ENCODE measurements around the gene HNF1A. TPM values are rescaled to one million over a fixed set of nuclear protein-coding genes. Genes with fewer than 3 reads are reported as not detected.

HNF1A gene
- total and polyA plus RNA-seq, 2 of the 13 experiments (the other 11 are each of a cell fraction or from before 2014, with no cell fraction given) = 13.4 to 34.7 TPM

DNA sequence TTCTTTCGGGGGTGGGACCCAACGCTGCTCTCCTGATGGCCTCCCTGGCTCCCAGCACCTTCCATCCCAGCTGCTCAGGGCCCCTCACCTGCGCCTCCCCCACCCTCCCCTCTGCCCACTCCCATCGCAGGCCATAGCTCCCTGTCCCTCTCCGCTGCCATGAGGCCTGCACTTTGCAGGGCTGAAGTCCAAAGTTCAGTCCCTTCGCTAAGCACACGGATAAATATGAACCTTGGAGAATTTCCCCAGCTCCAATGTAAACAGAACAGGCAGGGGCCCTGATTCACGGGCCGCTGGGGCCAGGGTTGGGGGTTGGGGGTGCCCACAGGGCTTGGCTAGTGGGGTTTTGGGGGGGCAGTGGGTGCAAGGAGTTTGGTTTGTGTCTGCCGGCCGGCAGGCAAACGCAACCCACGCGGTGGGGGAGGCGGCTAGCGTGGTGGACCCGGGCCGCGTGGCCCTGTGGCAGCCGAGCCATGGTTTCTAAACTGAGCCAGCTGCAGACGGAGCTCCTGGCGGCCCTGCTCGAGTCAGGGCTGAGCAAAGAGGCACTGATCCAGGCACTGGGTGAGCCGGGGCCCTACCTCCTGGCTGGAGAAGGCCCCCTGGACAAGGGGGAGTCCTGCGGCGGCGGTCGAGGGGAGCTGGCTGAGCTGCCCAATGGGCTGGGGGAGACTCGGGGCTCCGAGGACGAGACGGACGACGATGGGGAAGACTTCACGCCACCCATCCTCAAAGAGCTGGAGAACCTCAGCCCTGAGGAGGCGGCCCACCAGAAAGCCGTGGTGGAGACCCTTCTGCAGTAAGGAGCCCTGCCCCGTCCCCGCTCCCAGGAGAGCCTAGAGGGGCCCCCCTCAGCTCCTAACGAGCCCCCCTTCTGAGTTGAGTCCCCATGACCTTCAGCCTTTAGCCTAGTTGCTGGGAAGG, at the start of gene HNF1A (continued):
- TF ChIP-seq SUZ12 (IDR thresholded peaks at IDR 0.05; ENCODE audit: low read depth, low read length) (no peak), ZNF569 (CRISPR knock-in tag; IDR thresholded peaks at IDR 0.05; ENCODE audit: borderline replicate concordance) (no peak), PAF1 (CRISPR knock-in tag; IDR thresholded peaks at IDR 0.05) (no peak; the same call in 1 of the 2 replicates), ZNF546 (CRISPR knock-in tag; conservative IDR thresholded peaks at IDR 0.05) (no peak; the same call in 1 of the 2 replicates), POGZ (CRISPR knock-in tag; IDR thresholded peaks at IDR 0.05) (peak; percentile 80), XRCC5 (optimal IDR thresholded peaks at IDR 0.05; ENCODE audit: low read length) (no peak), ZSCAN22 (CRISPR knock-in tag; IDR thresholded peaks at IDR 0.05) (peak; percentile 63; the same call in 1 of the 2 replicates), ZNF775 (CRISPR knock-in tag; IDR thresholded peaks at IDR 0.05; ENCODE audit: borderline replicate concordance) (peak; percentile 85), MBNL3 (CRISPR knock-in tag; conservative IDR thresholded peaks at IDR 0.05) (no peak), ZNF33A (CRISPR knock-in tag; IDR thresholded peaks at IDR 0.05; ENCODE audit: borderline replicate concordance) (no peak), ZNF614 (CRISPR knock-in tag; IDR thresholded peaks at IDR 0.05; ENCODE audit: borderline replicate concordance) (no peak), ZNF703 (CRISPR knock-in tag; IDR thresholded peaks at IDR 0.05; ENCODE audit: borderline replicate concordance) (no peak), HNRNPUL1 (IDR thresholded peaks at IDR 0.05; ENCODE audit: low read depth, low read length) (no peak)
- TF ChIP-seq, protein P1, sequence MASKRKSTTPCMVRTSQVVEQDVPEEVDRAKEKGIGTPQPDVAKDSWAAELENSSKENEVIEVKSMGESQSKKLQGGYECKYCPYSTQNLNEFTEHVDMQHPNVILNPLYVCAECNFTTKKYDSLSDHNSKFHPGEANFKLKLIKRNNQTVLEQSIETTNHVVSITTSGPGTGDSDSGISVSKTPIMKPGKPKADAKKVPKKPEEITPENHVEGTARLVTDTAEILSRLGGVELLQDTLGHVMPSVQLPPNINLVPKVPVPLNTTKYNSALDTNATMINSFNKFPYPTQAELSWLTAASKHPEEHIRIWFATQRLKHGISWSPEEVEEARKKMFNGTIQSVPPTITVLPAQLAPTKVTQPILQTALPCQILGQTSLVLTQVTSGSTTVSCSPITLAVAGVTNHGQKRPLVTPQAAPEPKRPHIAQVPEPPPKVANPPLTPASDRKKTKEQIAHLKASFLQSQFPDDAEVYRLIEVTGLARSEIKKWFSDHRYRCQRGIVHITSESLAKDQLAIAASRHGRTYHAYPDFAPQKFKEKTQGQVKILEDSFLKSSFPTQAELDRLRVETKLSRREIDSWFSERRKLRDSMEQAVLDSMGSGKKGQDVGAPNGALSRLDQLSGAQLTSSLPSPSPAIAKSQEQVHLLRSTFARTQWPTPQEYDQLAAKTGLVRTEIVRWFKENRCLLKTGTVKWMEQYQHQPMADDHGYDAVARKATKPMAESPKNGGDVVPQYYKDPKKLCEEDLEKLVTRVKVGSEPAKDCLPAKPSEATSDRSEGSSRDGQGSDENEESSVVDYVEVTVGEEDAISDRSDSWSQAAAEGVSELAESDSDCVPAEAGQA (IDR thresholded peaks at IDR 0.05; ENCODE audit: low read depth) = peak; percentile 59
- TF ChIP-seq, protein P1 (CRISPR knock-in tag; IDR thresholded peaks at IDR 0.05; ENCODE audit: borderline replicate concordance) = no peak
- TF ChIP-seq, protein P2, sequence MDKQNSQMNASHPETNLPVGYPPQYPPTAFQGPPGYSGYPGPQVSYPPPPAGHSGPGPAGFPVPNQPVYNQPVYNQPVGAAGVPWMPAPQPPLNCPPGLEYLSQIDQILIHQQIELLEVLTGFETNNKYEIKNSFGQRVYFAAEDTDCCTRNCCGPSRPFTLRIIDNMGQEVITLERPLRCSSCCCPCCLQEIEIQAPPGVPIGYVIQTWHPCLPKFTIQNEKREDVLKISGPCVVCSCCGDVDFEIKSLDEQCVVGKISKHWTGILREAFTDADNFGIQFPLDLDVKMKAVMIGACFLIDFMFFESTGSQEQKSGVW (CRISPR knock-in tag; IDR thresholded peaks at IDR 0.05; ENCODE audit: borderline replicate concordance) = no peak
- TF ChIP-seq, protein P3, sequence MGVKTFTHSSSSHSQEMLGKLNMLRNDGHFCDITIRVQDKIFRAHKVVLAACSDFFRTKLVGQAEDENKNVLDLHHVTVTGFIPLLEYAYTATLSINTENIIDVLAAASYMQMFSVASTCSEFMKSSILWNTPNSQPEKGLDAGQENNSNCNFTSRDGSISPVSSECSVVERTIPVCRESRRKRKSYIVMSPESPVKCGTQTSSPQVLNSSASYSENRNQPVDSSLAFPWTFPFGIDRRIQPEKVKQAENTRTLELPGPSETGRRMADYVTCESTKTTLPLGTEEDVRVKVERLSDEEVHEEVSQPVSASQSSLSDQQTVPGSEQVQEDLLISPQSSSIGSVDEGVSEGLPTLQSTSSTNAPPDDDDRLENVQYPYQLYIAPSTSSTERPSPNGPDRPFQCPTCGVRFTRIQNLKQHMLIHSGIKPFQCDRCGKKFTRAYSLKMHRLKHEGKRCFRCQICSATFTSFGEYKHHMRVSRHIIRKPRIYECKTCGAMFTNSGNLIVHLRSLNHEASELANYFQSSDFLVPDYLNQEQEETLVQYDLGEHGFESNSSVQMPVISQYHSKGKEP (CRISPR knock-in tag; IDR thresholded peaks at IDR 0.05) = no peak
- TF ChIP-seq, protein P4, sequence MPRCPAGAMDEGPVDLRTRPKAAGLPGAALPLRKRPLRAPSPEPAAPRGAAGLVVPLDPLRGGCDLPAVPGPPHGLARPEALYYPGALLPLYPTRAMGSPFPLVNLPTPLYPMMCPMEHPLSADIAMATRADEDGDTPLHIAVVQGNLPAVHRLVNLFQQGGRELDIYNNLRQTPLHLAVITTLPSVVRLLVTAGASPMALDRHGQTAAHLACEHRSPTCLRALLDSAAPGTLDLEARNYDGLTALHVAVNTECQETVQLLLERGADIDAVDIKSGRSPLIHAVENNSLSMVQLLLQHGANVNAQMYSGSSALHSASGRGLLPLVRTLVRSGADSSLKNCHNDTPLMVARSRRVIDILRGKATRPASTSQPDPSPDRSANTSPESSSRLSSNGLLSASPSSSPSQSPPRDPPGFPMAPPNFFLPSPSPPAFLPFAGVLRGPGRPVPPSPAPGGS (CRISPR knock-in tag; IDR thresholded peaks at IDR 0.05) = no peak
- TF ChIP-seq, protein P5, sequence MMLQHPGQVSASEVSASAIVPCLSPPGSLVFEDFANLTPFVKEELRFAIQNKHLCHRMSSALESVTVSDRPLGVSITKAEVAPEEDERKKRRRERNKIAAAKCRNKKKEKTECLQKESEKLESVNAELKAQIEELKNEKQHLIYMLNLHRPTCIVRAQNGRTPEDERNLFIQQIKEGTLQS (CRISPR knock-in tag; IDR thresholded peaks at IDR 0.05) = no peak

Data from HepG2 (cell line).